ENCODE data around the gene MDM4.
"Not testable (repeated sequence)": the region's sequence is repeated elsewhere in the genome, so short reads cannot be mapped to it uniquely, and the experiment has no call there.

MDM4 gene

DNA sequence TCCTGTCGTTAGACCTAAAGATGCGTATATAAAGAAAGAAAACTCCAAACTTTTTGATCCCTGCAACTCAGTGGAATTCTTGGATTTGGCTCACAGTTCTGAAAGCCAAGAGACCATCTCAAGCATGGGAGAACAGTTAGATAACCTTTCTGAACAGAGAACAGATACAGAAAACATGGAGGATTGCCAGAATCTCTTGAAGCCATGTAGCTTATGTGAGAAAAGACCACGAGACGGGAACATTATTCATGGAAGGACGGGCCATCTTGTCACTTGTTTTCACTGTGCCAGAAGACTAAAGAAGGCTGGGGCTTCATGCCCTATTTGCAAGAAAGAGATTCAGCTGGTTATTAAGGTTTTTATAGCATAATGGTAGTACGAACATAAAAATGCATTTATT, 33.1 kb downstream of the MDM4 start:
- TF ChIP-seq, protein P1, sequence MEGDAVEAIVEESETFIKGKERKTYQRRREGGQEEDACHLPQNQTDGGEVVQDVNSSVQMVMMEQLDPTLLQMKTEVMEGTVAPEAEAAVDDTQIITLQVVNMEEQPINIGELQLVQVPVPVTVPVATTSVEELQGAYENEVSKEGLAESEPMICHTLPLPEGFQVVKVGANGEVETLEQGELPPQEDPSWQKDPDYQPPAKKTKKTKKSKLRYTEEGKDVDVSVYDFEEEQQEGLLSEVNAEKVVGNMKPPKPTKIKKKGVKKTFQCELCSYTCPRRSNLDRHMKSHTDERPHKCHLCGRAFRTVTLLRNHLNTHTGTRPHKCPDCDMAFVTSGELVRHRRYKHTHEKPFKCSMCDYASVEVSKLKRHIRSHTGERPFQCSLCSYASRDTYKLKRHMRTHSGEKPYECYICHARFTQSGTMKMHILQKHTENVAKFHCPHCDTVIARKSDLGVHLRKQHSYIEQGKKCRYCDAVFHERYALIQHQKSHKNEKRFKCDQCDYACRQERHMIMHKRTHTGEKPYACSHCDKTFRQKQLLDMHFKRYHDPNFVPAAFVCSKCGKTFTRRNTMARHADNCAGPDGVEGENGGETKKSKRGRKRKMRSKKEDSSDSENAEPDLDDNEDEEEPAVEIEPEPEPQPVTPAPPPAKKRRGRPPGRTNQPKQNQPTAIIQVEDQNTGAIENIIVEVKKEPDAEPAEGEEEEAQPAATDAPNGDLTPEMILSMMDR (IDR thresholded peaks at IDR 0.05; ENCODE audit: low read depth, low read length, missing control alignments) = no peak
- no peak for DNase-seq (ENCODE audit: low read depth)
- no peak overlapping the region for H3K4me3 ChIP-seq (ENCODE audit: low read depth, low read length)

DNA sequence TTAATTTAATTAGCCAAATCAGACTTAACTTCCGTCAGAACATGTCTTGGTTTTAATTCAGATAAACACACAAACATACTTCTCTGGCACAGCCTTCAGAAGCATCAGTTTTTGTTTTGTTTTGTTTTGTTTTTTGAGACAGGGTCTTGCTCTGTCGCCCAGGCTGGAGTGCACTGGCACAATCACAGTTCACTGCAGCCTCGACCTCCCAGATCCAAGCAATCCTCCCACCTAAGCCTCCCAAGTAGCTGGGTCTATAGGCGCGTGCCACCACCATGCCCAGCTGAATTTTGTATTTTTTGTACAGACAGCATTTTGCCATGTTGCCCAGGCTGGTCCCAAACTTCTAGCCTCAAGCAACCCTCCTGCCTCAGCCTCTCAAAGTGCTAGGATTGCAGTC, 34.7 kb downstream of the MDM4 start:
- no peak overlapping the region for H3K4me3 ChIP-seq (ENCODE audit: low read depth, low read length)
- no peak for DNase-seq (ENCODE audit: low read depth)
- TF ChIP-seq, protein P1 (IDR thresholded peaks at IDR 0.05; ENCODE audit: low read depth, low read length, missing control alignments) = no peak

DNA sequence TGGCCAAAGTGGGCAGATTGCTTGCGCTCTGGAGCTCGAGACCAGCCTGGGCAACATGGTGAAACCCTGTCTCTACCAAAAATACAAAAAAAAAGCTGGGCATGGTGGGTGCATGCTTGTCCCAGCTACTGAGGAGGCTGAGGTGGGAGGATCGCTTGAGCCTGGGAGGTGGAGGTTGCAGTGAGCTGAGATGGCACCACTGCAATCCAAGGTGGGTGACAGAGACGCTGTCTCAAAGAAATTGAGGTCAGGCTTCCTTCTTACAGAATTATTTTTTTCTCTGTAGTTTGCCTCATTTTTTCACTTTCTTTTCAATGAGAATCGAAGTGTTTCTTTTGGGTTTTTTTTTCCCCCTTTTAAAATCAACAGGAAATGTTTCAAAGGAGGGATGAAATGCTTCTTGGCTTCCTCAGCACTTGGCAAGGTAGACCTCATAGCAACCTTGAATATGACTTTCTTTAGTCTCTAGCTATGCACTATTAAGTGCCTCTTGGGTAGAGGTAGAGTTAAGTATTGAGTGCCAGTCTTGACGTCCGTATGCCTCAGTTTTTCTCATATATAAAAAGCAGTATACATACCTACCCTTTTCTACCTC, 40.3 kb downstream of the MDM4 start:
- no peak for DNase-seq (ENCODE audit: low read depth)

DNA sequence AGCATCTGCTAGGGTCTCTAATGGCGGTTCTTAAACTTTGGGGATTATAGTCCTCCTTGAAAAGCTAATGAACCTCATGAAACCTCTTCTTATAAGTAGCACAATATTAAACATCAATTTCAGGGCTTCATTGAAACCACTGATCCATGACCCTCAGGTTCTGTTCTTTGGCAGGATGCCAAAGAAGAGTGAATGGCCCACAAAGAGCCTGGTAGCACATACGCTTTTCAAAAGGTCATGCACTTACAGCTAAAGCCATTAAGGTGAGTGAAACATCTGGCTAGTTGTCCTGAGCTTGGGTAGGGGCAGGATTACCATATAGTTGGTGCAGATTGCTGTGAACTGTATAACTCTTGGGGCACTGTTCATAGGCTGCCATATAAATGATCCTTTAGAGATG, 42.3 kb downstream of the MDM4 start:
- no peak for DNase-seq (ENCODE audit: low read depth)
- TF ChIP-seq, protein P1 (IDR thresholded peaks at IDR 0.05; ENCODE audit: low read depth, low read length, missing control alignments) = no peak
- H3K4me3 ChIP-seq (ENCODE audit: low read depth, low read length) = no peak overlapping the region

More for the DNA sequence above, 40.3 kb downstream of the MDM4 start:
- TF ChIP-seq, protein P1 (IDR thresholded peaks at IDR 0.05; ENCODE audit: low read depth, low read length, missing control alignments) = no peak
- no peak overlapping the region for H3K4me3 ChIP-seq (ENCODE audit: low read depth, low read length)

DNA sequence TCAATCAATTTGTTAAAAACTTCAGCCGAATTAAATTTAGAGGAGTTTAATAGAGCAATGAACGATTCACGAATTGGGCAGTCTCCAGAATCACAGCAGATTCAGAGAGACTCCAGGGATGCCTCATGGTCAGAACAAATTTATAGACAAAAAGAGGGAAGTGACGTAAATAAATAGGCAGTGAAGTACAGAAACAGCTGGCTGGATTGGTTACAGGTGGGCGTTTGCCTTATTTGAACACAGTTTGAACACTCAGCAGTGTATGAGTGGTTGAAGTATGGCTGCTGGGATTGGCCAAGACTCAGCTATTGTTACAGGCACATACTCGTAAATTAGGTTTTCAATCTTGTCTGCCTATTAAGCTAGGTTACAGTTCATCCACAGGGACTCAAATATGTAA, 43.8 kb downstream of the MDM4 start:
- H3K4me3 ChIP-seq (ENCODE audit: low read depth, low read length); DNase-seq (ENCODE audit: low read depth): not testable (repeated sequence)

DNA sequence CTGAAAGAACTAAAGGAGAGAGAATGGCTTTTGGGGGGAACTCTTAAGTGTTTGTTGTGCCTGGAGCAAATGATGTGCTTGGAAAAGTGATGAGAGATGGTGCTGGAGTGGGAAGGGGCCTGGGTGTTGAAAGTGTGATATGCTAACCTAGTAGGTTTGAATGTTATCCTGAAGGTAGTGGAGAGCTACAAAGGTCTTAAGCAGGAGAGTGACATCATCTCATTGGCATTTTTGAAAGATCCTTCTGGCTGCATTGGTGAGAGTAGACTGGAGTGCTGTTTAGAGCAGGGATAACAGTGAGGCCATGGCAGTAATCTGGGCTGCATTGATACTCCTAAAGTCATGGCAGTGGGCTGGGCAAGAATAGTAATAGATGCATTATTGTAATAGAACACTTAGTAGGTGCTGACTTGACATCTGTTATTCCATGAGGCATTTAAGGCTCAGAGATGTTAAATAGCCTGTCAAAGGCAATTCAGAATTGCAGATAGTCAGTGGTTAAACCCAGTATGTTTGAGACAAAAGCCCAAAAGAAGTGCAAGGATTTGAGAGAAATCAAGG, 44.5 kb downstream of the MDM4 start:
- DNase-seq (ENCODE audit: low read depth) = no peak

DNA sequence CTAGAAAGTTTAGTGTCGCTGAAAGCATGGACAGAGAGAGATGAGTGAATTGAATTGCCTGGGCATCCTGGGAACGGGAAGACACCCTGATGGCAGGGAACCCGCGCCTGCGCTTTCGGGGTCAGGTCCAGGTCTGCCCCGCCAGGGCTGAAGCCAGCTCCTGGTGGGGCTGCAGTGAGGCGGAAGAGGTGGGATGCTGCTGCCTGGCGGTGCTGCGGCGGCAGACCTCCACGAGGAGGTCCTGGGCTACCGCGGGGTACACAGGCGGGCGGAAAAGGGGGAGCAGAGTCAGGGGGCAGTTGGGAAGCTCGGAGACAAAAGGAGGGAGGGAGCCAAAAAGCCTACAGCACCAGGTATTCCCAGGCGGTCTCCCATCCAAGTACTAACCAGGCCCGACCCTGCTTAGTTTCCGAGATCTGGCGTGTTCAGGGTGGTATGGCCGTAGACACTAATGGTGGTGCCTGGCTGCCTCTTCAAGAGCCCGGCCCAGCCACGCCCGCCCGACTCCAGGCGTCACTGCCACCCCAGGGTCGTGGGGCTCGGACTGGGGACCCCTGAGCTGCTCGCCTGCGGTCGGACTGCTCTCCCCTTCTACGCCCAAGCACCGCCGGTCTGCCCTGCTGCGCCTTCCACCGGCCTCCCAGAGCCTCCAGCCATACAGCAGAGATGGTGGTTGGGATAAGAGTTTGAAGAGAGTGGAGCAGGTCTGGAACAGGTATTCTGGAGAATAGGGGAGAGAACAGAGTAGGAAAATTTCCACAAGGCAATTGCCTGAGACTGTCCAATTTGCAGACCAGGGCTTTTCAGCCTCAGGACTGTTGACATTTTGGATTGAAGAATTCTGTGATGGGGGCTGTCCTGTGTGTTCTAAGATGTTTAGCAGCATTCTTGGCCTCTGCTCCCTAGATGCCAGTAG, 46.1 kb downstream of the MDM4 start:
- no peak overlapping the region for H3K4me3 ChIP-seq (ENCODE audit: low read depth, low read length)
- no peak for DNase-seq (ENCODE audit: low read depth)
- TF ChIP-seq, protein P1 (IDR thresholded peaks at IDR 0.05; ENCODE audit: low read depth, low read length, missing control alignments) = no peak

More for the DNA sequence above, 44.5 kb downstream of the MDM4 start:
- H3K4me3 ChIP-seq (ENCODE audit: low read depth, low read length) = no peak overlapping the region
- TF ChIP-seq, protein P1 (IDR thresholded peaks at IDR 0.05; ENCODE audit: low read depth, low read length, missing control alignments) = no peak

Data from GM12864 (cell line).